Anterior cingulate cortex (tissue), 58 donors: ENCODE measurements around the gene SUGP2.
"Not testable (repeated sequence)": the region's sequence is repeated elsewhere in the genome, so short reads cannot be mapped to it uniquely, and the experiment has no call there.

Experiments used
- DNase-seq, 58 donors: peaks; one replicate each; lab custom pipeline; 2025; lab: John Stamatoyannopoulos, UW

SUGP2 gene

DNA sequence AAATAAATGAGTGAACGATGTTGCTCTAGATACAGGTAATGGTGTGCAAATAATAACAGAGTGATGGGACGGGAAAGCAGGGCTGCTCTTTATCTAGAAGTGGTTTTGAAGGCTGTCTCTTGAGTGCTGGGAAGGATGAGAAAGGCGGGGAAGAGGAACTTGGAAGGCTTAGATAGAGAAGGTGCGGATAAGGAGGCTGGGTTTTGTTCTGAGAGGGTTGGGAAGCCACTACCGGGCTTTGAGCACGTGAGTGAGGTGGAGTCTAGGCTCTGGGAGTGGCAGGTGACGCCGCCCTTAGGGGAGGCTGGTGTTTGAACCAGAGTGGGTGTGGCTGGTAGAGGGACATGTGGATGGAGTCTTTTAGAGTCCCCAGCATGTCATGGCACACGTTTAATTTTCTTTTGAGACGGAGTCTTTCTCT, 897 bp upstream of the SUGP2 start:
- DNase-seq: peak in 32 of 58 donors; percentile 8 to 53 (median 26)

DNA sequence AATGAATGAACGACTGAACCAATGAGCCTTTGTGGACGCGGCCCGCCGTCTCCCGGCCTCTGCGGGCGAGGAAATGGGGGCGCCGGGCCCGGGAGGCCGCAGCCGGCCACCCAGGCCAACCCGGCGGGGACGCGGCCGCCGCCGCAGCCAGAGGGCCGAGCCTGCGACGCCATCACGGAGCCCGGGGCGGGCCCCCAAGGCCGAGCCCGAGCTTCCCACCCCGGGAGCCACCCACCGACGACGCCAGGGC, 216 bp downstream of the SUGP2 start:
- DNase-seq: peak in 1 of 58 donors; percentile 46

GRCh38 chr19:19032420-19033175, 719 bp downstream of the SUGP2 start:
- DNase-seq: peak in 57 of 58 donors; percentile 4 to 93 (median 75)

GRCh38 chr19:19031891-19032290, 1.4 kb downstream of the SUGP2 start:
- no peak for DNase-seq

GRCh38 chr19:19028526-19028925, 4.8 kb downstream of the SUGP2 start:
- DNase-seq: peak in 1 of 58 donors; percentile 6

GRCh38 chr19:19027228-19027627, 6.1 kb downstream of the SUGP2 start:
- no peak for DNase-seq

DNA sequence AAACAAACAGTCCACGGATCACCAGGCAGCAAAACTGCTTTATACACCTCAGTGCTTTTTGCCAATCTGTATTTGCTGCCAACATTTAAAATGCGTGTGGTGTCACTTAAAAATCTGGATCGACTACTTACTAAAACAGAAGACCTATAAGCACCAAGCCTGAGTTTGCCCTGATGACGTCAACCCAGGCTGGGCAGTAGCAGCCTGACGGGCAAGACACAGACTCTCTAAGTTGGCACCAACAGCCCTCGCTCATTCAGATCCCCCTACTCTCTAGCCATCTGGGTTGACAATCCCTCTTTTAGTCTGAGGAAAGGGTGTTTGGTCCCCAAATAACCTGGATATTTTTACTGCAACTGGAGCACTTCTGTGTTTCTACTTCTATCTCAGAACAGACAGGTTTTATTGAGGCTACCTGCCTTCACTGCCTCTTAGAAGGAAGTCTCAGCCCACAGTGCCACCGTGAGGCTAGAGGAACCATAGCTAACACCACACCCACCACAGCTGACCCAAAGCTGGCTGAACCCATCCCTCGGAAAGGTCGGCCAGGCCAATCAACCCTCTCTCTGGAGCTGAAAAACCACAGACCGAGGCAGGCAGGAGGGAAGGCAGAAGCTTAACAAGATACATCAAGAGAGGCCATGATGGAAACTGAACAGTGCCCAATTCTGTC, 6.9 kb downstream of the SUGP2 start:
- peak in 8 of 58 donors; percentile 2 to 14 (median 6) for DNase-seq

GRCh38 chr19:19025861-19026260, 7.5 kb downstream of the SUGP2 start:
- no peak for DNase-seq

GRCh38 chr19:19023376-19023775, 9.9 kb downstream of the SUGP2 start:
- not testable (repeated sequence) for DNase-seq

DNA sequence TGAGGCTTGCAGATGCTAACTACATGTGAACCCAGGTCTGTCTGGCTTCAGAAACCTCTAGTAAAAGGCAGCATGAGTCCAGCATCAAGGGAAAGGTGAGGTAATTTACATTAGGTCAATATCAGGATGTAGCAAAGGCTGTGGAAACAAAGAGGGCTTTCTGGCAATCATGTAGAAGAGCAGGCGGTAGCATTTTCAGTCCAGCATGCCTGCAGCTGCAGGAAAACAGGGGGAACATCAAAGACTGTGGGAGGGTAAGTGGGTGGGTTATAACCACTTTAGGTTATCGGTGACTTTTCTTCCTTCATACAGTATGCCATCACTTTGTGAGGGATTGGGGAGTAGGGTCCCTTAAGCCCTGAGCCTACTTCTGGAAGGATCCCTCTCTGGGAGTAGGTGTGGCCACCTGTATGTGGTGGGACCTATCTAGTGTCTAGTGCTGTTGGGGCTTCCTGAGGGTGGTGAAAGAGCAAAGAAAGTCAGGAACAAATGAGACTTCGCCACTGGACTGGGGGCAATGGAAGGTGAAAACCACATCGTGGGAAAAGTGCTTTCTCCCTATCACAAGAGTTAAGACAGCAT, 10.8 kb downstream of the SUGP2 start:
- DNase-seq: no peak

DNA sequence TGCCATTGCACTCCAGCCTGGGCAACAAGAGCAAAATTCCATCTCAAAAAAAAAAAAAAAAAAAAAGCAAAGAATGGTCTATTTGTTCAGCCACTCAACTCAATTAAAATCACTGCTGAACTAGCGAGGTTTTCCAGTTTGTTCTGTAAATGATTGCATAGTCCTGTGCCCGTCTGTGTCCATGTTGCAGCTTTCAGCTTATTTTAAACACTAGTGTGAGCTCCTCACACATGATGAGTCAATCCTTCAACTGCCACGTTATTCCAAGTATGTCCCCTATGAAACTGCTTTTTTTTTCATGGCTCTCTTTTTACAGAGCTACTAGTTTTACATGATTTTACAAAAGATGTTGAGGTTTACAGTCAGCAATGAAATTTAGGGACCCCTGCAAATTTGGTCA, 12.2 kb downstream of the SUGP2 start:
- DNase-seq: peak in 3 of 58 donors; percentile 3 to 51 (median 42)

GRCh38 chr19:19010551-19010950, 22.8 kb downstream of the SUGP2 start:
- DNase-seq: no peak

DNA sequence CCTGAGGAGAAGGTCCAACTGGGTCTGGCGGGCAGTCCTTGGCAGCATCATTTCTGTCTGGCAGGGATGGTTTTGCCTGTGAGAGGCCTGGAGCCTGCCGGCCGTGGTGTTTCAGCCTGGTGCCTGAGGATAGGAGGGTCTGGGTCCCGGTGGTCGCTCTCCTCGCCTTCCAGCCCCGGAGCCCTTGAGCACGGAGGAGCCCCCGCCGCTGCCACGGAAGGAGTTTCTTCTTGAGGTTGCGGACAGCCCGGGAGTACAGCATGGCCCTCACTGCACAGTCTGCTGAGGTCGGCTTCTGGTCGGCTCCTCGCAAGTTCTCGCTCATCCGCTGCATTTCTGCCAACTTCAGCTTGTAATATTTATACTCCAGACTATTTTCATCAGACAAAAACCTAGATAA, 23.4 kb downstream of the SUGP2 start:
- no peak for DNase-seq

GRCh38 chr19:19006213-19006612, 27.1 kb downstream of the SUGP2 start:
- no peak for DNase-seq

DNA sequence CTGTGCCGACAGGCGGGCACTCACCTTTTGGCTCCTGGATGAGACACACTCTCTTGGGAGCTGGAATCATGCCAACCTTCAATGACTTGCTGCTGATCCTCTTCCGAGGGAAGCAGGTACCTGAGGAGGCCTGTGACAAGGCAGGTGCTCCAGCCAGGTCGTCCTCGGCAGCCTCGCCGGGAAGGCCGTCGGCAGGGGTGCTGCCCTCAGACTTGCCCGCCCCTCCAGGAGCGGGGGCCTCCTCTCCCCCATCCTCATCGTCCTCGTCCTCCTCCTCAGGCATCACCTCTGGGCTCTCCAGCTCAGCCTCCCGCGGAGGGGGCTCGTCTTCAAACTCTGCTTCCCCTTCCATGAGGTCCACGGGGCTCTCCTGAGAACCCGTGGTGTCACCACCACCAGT, 29.2 kb downstream of the SUGP2 start:
- DNase-seq: no peak

GRCh38 chr19:18999896-19000620, 33.3 kb downstream of the SUGP2 start:
- DNase-seq: no peak

DNA sequence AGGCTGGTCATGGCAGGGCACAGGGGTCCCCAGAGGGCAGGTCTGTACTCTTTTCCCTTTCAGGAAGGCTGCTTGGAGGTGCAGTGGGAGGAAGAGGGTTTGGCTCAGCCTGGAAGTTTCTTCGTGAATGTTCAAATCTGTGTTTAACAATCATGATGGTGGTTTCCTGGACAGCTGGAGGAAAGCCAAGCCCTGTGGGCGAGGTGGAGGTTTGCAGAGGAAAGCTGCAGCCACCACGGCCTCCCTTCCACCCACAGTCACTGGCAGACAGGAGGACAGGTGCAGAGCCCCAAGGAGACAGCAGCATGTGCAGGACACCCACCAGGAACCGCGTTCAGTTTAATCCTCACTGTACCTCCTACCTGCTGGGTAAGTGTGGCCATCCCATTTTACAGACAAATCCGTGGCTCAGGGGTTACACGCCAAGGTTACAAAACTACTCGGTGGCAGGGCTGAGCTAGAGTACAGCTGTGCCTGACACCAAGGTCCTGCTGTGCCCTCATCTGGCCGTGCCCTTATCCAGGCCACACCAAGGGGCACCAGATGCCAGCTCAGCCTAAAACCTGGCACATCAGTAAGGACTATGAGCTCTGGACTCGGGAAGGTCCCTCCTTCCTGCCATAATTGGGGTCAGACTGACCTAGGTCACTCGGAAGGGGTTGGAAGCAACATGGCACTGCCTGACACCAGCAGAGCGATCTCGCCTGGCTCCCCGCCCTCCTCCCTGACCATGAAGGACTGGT, 34.1 kb downstream of the SUGP2 start:
- DNase-seq: peak in 11 of 58 donors; percentile 2 to 31 (median 16)

GRCh38 chr19:18998276-18998675, 35.0 kb downstream of the SUGP2 start:
- no peak for DNase-seq

GRCh38 chr19:18996796-18997394, 36.4 kb downstream of the SUGP2 start:
- DNase-seq: no peak

GRCh38 chr19:18996351-18996750, 37.0 kb downstream of the SUGP2 start:
- no peak for DNase-seq
